NOMO-1 treated with dmso at 0.1 percent for 144 hours (cell line): ENCODE measurements around the gene HECW1.
"Not testable (repeated sequence)": the region's sequence is repeated elsewhere in the genome, so short reads cannot be mapped to it uniquely, and the experiment has no call there.

Experiments used
- DNase-seq: peaks from one replicate; lab custom pipeline; 2025; ENCODE audit not compliant: unreplicated experiment; lab: John Stamatoyannopoulos, UW

Gene HECW1

GRCh38 chr7:43111630-43112458, 603 bp upstream of the HECW1 start:
- DNase-seq: no peak

GRCh38 chr7:43112941-43113621, 634 bp downstream of the HECW1 start:
- DNase-seq: no peak

- no peak for DNase-seq
Measured at GRCh38 chr7:43113622-43114457, 1.4 kb downstream of the HECW1 start.

- DNase-seq: no peak
Measured at GRCh38 chr7:43114458-43114780, 2.0 kb downstream of the HECW1 start.

DNA sequence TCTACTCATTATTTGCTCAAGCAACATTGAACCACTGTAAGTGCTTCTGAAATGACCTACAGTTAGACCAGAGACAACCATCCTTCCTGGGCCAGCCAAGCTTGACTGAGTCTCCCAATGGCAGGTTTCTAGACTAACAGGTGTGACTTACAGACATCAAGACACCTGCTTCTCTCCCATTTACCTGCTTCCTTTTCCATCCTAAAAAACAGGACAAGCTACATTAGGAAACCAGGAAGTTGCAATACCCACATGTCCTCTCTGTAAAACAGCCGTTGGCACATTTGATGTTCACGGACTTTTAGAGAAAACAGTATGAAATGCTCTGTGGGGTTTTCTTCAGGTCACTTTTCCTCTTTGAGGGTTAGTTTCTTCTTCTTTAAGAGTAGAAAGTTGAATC, 4.0 kb downstream of the HECW1 start:
- DNase-seq: no peak

DNA sequence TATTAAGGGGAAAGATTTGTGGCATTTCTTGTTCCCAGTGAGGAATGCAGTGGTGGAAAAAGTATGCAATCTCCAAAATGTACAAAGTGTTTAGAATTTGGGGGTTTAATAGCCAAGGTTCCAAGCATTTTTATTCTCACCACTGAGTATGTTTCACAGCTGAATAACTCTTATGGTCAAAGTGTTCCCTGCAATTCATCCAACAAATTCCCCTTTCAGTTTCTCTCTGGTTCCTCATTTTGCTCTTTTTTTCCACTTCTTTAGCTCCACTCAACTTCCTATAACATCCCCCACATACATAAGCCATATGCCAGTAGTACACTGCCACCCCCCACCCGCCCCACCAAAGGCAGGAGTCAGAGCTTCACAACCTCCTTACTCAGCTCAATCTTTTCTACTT, 4.6 kb downstream of the HECW1 start:
- no peak for DNase-seq

DNA sequence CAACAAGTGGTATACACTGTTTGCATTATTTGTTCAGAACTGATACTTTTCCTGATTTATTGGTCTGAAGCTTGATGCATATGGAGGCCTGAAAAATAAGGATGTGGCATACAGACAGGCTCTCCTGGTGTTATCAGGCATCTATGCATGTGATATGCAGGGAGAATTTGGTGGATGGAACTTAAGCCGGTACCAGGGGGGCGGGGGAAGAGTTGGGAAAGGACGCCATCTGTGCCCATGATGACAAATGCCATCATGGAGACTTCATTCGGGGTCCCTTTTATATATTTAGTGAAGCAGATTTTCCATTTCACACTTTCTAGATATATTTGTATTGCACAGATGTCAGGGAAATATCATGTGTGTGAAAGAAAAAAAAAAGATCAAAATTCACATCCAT, 5.4 kb downstream of the HECW1 start:
- DNase-seq: no peak

DNA sequence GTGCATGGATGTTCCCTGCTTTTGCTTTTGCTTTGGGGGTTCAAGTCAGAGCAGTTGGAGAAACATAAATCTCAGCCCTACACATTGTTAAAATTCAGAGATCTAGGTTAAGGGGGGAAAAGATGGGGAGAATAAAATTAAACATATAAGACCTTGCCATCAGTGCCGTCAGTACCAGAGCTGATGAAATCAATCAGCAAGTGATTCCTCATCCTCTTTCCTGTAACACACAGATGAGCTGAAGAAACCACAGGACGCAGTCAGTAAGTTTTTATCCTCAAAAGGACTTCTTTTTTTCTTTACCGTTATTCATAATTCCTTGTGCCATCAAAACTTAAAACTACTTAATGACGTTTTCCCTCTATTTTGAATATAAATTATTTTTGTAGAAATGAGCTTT, 5.9 kb downstream of the HECW1 start:
- DNase-seq: no peak

GRCh38 chr7:43119371-43120075, 7.1 kb downstream of the HECW1 start:
- DNase-seq: no peak

DNA sequence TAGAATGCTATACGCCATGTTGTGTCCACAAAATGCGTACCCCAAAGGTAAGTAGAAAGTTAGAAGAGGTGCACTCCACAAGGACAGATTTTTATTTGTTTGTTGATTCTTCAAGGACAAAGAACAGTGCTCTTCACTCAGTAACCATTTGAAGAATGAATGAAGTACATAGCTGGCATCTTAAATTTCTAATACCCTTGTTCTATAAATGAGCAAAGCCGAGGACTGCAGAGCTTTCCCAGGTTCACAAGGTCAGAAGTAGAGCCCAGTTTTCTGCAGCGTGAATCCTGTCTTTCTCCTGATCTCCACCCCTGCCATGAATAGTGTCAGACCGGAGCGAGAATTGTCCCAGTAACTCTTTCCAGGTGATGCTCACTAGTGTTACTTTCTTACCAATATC, 9.5 kb downstream of the HECW1 start:
- no peak for DNase-seq

DNA sequence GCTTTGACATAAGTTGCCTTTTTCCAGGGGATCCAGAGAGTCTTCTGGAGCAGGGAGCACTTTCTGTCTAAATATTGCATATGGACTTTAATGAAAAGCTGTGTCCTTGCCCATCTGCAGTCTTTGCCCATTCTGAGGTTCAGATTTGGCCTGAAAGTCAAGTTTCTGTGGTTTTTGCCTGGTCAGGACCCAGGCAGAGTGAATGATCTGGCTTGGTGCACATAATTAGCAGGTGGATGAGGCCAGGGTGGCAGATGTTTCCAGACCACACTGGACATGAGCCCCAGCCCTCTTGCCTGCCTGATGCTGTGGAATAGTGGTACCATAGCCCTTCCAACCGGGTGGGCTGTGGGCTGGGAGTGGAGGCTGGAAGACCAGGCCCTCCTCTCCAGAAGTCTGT, 11.0 kb downstream of the HECW1 start:
- DNase-seq: no peak

DNA sequence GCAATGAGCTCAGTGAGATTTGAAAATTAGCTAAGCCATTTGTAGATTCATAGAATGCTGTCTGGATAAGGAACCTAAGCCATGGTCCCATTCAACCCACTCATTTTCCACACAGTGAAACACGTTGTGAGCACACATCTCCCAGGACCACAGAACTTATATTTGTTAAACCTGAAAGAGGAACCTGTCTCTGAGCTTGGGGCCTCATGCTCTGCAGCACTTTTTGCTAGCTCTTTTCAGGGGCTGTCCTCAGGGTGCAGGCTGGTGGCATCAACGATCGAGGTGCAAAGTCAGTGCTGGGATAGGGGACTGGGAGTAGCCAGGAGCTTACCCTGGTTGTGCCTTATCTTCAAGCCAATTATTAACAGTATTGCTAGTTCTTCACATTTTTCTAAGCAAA, 11.9 kb downstream of the HECW1 start:
- DNase-seq: no peak

DNA sequence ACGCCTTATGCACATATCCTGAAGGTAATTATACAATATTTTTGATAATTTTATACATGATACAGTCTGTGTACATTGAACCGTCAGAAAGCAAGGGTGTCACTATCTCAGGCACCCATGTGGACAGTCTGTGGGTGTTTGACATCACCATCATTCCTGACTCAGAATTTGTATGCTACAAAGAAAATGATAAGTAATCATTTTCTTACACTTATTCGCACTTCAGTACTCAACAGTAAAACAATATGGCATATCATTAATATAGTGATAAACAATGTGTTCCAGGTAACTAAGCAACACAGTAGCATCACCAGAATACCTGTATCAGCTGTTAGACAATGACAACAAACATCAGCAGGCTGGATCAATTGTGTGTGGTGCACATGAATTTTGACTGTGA, 17.9 kb downstream of the HECW1 start:
- no peak for DNase-seq

DNA sequence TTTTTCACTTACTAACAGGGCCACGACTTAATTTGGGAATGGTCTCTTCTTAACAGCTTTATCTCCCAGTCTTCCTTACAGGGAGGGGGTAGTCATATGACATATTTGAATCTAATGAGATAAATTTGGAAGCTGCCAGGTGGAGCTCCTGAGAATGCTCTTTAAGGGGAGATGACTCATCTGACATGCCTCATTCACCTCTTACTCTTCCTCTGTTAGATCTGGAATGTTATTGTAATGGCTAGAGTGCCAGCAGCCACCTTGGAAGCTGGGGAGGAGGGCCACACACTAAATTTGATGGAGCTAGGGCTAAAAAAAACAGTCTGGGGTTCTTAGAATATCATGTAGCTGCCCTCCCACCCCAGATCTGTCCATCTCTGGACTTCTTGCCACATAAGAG, 22.7 kb downstream of the HECW1 start:
- no peak for DNase-seq

DNA sequence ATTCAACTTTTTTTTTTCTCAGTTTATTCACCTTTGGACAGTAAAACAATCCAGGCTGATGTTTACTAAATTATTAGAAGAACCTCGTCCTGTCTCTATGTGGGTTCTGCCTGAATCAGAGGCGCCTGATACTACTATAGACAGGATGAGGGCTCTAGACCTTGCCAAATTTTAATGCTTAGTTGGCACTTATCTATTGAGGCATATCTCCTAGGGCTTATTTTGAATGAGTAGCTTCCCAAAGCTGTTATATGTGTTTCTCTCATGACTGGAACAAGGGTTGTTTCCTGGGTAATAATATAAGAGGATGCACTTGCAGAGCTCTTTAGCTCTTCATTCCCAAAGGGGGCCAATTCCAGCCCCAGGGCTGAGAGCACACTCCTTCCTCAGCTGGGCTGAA, 23.6 kb downstream of the HECW1 start:
- no peak for DNase-seq

GRCh38 chr7:43137121-43137744, 24.8 kb downstream of the HECW1 start:
- DNase-seq: not testable (repeated sequence)

DNA sequence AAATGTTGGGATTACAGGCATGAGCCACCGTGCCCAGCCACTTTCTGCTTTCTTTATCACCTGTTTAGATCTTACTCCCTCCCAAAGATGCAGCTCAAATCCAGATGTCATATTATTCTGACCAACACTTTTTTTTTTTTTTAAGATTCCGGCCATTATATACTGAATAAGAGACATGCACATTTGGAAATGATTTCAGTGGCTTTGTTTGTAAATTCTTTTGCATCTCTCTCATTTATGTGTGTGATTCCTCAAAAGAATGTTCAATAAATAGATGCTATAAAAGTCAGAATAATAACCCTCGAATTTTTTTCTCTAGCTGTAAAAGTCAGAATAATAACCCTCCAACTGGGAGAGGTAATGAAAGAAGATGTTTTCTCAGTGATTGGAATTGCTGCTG, 25.4 kb downstream of the HECW1 start:
- DNase-seq: no peak

- no peak for DNase-seq
Measured at GRCh38 chr7:43138710-43139109, 26.3 kb downstream of the HECW1 start.

DNA sequence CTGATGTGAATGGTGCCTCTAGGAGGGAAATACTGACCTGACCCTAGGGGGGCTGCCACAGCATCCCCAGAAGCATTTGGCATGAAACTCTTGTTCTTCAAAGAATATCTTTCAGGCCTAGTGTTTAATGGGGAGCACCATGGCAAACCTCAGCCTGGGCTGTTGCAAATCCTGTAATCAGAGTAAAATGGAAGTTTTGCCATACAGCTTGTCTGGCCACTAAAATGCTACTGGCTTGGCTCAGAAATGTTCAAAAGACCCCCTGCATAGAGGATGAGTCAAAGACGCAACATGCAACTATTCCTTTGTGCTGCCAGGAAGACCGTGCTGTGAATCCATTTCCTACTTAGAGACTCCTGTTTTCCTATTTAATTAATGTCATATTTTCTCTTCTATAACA, 26.7 kb downstream of the HECW1 start:
- DNase-seq: no peak

DNA sequence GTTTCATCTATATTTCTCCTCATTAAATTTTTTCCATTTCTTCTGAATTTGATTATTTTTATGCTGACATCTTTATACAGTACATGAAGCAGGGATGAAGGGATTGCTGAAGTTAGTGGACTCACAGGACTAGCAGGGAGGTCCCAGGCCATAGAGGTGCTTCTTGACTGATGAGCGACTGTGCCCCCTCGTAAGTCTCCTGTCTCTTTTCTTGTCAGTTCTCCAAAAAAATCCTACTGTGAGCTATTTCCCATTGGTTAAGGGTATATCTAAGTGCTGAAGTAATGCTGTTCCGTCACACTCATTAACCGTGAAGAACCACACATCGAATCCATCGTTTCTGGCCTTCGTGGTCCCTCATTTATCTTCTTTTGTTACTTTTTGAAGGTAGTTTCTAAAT, 27.7 kb downstream of the HECW1 start:
- no peak for DNase-seq

DNA sequence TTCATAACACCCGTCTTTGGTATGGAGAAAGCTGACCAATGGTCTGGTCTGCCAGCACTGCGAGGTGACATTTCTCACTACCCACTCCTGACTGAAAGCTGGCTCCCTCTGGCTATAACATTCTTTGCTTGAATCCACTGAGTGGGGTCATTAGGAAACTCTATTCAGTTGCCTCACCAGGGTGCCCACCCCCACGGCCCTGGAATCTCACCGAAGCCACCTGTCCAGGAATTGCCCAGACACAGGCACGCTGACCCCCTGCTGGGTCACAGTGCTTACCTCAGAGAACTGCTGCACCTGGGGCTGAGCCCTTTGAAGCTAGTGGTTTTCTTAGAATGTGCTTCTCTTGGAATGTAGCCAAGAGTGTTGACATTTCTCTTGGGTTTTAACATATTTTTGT, 28.6 kb downstream of the HECW1 start:
- no peak for DNase-seq
